Progenitor cell of endocrine pancreas (in vitro differentiated cells): ENCODE measurements around the gene KCP. TPM values are rescaled to one million over a fixed set of nuclear protein-coding genes. Genes with fewer than 3 reads are reported as not detected.

Experiments used
- DNase-seq: peaks from one replicate; pipeline ENCODE4 v3.0.0; 2021; ENCODE audit warnings: low spot score; ENCODE audit not compliant: unreplicated experiment
- H3K27ac Mint-ChIP-seq: 2 replicates; pipeline ENCODE4 v1.8.0; 2021; ENCODE audit warnings: mild to moderate bottlenecking, moderate library complexity, mixed read lengths
- H3K27me3 Mint-ChIP-seq: 2 replicates; pipeline ENCODE4 v1.8.0; 2021; ENCODE audit warnings: mixed read lengths
- H3K36me3 Mint-ChIP-seq: 2 replicates; pipeline ENCODE4 v1.8.0; 2022; ENCODE audit warnings: mixed read lengths; ENCODE audit not compliant: insufficient read depth
- H3K4me1 Mint-ChIP-seq: 2 replicates; pipeline ENCODE4 v1.8.0; 2021; ENCODE audit warnings: low read depth, mixed read lengths
- H3K4me3 Mint-ChIP-seq: 2 replicates; pipeline ENCODE4 v1.8.0; 2021; ENCODE audit warnings: low read depth, mild to moderate bottlenecking, moderate library complexity, mixed read lengths
- H3K9me3 Mint-ChIP-seq: 2 replicates; pipeline ENCODE4 v1.8.0; 2021; ENCODE audit warnings: low read depth, mixed read lengths
- CTCF ChIP-seq: fragments of 200-600 bp; sonication (generic); IDR thresholded peaks from one replicate; pipeline ENCODE4 v1.5.0; 2021; ENCODE audit warnings: antibody characterized with exemption, mild to moderate bottlenecking; ENCODE audit not compliant: unreplicated experiment
- total RNA-seq: library from RNA; stranded (reverse); gene quantifications from 2 replicates; pipeline ENCODE4 v1.2.1, GENCODE V29; 2021

Gene KCP
- total RNA-seq, 1 donor from 2014 or later: 8.5 TPM

GRCh38 chr7:128928882-128929788 lies 18.6 kb upstream of the KCP start:
- Mint-ChIP-seq H3K27me3 (peaks cover 12% of the 10 kb centered on the region), H3K4me3 (no peak overlapping the region), H3K27ac (no peak overlapping the region), H3K36me3 (no peaks in the 10 kb centered on the region), H3K9me3 (no peaks in the 10 kb centered on the region), H3K4me1 (no peaks in the 10 kb centered on the region)
- DNase-seq: no peak
- no peak for TF ChIP-seq CTCF

- H3K9me3 Mint-ChIP-seq: no peaks in the 10 kb centered on the region
- H3K4me3 Mint-ChIP-seq: no peak overlapping the region
- no peak for DNase-seq
- no peak for TF ChIP-seq CTCF
- no peaks in the 10 kb centered on the region for H3K36me3 Mint-ChIP-seq
- H3K27ac Mint-ChIP-seq: no peak overlapping the region
- peaks cover 9% of the 10 kb centered on the region for H3K27me3 Mint-ChIP-seq
- no peaks in the 10 kb centered on the region for H3K4me1 Mint-ChIP-seq
Observed at GRCh38 chr7:128928159-128928813, 17.8 kb upstream of the KCP start.

GRCh38 chr7:128924707-128925588 lies 14.4 kb upstream of the KCP start:
- Mint-ChIP-seq H3K4me1 (peaks cover 5% of the 10 kb centered on the region), H3K27me3 (peaks cover 24% of the 10 kb centered on the region), H3K4me3 (no peak overlapping the region), H3K36me3 (no peaks in the 10 kb centered on the region), H3K9me3 (no peaks in the 10 kb centered on the region), H3K27ac (no peak overlapping the region)
- DNase-seq: no peak
- TF ChIP-seq CTCF: no peak

GRCh38 chr7:128923411-128923800 lies 12.9 kb upstream of the KCP start:
- no peaks in the 10 kb centered on the region for H3K36me3 Mint-ChIP-seq
- DNase-seq: no peak
- H3K27me3 Mint-ChIP-seq: peaks cover 39% of the 10 kb centered on the region
- H3K27ac Mint-ChIP-seq: no peak overlapping the region
- no peaks in the 10 kb centered on the region for H3K9me3 Mint-ChIP-seq
- TF ChIP-seq CTCF: no peak
- no peak overlapping the region for H3K4me3 Mint-ChIP-seq
- peaks cover 5% of the 10 kb centered on the region for H3K4me1 Mint-ChIP-seq
